22Rv1 (cell line): Measurements from ENCODE around the gene MPO.

Experiments used
- H3K27ac ChIP-seq: fragments of 450-650 bp; 2 replicates; pipeline ENCODE4 v1.5.1; 2017
- ZFX ChIP-seq: fragments of 450-650 bp; IDR thresholded peaks from 2 replicates; pipeline ENCODE4 v1.6.1; 2017; ENCODE audit warnings: antibody characterized with exemption, borderline replicate concordance
- TF ChIP-seq, protein P1 (sequence below): fragments of 450-650 bp; IDR thresholded peaks from 2 replicates; pipeline ENCODE4 v1.5.1; 2017; ENCODE audit warnings: mild to moderate bottlenecking

Gene MPO

DNA sequence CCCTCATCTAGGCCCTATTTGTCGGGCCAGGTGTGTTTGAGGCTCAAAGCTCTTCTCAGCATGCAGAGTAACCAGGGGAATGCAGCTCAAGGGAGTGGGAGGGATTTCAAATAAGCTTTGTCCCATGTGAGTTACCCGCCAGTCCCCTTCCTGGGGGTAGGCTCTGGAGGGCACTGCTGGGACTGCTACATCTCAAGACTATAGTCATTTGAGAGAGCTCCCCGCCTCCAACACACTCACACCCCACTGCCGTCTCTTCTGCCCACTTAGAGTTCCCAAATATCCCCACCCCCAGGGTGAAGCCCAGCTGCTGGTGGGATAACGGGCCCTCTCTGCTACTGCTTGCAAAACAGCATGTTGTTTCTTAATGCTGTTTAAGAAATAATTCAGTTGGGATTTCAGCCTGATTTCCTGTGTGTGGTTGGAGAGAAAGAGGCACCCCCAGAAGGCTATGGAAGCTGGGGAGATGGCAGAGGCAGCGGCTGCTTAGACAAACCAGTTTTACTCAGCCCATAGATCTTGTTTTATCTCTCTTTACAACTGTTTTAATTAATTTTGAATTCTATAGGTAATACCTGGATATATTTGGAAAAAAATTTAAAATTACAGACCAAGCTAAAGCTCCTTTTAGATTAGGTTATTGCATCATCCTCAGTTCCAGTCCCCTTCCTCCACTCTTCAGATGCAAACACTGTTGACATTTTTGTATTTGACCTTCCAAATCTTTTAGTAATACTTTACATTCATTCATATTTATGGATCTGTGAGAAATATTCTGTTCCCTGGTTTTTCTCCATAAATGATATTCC lies 4.1 kb upstream of the MPO start:
- H3K27ac ChIP-seq, result no peak overlapping the region
- no peak for TF ChIP-seq ZFX
- TF ChIP-seq, protein P1, sequence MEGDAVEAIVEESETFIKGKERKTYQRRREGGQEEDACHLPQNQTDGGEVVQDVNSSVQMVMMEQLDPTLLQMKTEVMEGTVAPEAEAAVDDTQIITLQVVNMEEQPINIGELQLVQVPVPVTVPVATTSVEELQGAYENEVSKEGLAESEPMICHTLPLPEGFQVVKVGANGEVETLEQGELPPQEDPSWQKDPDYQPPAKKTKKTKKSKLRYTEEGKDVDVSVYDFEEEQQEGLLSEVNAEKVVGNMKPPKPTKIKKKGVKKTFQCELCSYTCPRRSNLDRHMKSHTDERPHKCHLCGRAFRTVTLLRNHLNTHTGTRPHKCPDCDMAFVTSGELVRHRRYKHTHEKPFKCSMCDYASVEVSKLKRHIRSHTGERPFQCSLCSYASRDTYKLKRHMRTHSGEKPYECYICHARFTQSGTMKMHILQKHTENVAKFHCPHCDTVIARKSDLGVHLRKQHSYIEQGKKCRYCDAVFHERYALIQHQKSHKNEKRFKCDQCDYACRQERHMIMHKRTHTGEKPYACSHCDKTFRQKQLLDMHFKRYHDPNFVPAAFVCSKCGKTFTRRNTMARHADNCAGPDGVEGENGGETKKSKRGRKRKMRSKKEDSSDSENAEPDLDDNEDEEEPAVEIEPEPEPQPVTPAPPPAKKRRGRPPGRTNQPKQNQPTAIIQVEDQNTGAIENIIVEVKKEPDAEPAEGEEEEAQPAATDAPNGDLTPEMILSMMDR, result no peak

DNA sequence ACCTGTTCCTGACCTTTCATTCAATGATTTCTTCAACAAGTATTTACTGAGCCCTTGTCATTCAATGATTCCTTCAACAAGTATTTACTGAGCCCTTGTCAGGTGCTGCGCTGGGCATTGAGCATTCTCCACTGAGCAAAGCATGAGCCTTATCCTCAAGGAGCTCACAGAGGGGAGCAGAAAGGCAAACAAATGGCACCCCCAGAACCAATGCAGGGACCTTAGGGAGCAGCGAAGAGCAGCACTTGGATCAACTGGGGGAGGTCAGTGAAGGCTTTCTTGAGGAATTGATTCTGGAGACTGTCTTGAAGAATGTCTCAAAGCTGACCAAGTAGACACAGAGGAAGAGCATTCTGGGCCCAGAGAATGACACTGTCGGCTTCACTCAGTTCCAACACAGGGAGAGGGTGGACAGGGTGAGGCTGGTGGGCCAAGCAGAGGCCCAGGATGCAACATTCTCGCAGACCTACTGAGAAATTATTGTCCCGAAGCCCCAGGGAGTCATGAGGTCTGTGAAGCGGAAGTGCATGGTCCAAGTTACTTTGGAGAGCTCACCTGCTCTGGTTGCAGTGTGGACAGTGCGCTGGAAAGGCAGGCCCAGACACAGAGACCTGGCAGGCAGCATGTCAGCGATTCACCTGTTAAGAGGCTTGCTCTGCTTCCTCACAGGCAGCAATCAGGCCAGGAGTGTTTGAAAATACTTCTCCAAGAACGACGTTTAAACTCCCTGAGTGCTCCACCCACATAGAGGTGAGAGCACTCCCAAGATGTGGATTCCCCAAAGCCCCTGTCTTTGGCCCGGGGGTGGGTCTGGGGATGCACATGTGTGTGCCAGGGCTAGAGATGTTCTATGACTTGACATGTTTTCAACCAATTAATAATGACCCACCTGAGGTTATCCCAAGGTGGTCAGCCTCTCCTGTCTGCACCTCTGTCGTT lies 3.2 kb upstream of the MPO start:
- TF ChIP-seq, protein P1, result no peak
- no peak for TF ChIP-seq ZFX

DNA sequence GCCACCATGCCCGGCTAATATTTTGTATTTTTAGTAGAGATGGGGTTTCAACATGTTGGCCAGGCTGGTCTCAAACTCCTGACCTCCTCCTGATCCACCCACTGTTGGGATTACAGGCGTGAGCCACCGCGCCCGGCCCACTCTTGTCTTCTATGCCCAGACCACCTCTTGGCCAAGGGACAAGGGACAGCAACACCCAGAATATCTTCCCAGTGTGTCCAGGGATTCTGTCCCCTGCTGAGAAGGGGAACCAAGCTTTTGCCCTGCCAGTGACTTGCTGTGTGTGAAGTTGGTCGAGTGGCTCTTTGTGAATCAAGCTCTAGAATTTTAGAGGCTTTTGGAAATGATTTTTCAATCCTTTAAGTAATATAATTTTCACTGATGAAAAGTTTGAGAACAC lies 1.7 kb upstream of the MPO start:
- no peak for TF ChIP-seq ZFX
- TF ChIP-seq, protein P1, result no peak
- no peak overlapping the region for H3K27ac ChIP-seq

More for the DNA sequence above, 3.2 kb upstream of the MPO start:
- no peak overlapping the region for H3K27ac ChIP-seq

DNA sequence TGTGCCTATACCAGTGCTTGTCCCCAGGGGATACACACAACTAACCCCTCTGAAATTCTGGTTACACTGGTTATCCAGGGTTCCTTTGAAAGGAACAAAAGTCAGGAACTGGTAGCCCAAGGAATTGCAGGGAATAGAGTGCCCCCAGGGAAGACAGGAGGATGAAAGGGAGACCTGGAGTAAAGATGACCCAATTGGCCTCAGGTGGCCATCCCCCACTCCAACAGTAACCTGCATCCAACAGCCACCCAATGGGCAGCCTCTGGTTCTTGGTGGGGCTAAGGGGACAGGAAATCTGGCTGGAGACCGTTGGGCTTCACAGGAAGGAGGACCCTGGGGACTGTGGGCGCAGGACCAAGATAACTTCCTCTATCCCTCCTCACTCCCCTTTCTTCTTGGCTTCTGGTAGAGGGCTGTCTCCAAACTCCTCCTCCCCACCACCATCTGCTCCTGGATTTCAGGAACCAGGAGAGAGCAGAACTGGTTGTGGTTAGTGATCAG lies 826 bp upstream of the MPO start:
- H3K27ac ChIP-seq, result no peak overlapping the region
- TF ChIP-seq, protein P1, result no peak
- TF ChIP-seq ZFX, result no peak

DNA sequence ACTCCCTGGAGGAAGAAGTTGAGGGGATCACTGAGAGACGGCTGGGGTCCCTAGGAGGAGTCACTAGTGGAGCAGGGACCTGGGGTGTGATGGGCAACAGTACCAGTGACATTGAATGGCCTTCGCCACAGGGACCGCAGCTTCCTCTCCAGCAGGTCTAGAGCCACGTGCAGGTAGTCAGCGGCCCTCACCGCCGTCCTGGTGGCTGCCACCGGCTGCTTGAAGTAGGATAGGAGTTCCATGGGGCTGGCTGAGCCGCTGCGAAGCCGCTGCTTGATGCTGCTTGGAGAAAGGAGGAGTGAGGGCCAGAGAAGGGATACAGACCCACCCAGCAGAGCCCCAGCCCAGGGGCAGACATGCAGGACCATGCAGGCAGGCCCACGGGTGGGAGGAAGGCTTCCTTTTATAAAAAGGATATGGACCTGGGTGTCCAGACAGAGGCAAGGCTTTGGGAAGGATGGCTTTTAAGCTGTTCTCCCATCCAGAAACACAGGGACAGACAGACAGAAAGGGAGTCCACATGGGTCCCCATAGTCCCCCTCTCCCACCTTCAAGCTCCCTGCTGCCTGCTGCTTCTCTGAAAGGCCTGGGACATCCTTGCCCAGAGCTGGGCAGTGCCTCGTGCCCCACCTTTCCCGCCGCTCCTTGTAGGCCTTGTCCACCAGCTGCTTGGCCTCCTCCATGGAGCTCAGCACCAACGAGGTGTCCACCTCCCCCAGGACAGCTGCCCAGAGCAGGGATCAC lies 827 bp downstream of the MPO start:
- TF ChIP-seq, protein P1, result no peak

DNA sequence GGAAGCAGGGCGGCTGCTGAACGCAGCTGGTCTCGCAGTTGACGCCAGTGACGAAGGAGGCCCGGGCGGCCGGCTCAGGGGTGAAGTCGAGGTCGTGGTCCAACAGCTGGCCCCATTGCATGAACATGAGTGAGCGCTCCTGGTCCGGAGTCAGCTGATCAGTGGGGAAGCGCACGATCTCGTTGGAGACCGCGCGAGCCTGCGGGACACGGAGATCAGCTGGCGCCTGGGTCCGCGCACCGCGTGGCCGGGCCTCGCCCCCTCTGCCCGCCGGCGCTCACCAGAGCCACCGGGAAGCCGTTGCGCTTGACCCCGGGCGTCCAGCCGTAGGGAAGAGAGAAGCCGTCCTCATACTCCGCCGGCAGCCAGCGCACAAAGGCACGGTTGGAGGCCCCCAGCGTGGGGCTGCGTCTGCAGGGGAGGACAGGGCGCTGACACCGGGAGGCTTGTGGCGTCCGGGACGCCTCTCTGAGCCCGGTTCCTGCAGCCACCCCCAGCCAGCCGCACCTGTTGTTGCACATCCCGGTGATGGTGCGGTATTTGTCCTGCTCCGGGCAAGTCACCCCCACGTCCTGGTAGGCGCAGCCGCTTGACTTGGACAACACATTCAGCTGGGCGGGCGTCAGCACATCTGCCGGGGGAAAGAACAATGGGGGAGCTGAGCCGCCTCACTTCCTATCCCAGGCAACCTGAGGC lies 1.6 kb downstream of the MPO start:
- H3K27ac ChIP-seq, result no peak overlapping the region
- TF ChIP-seq ZFX, result no peak
- TF ChIP-seq, protein P1, result no peak

More for the DNA sequence above, 827 bp downstream of the MPO start:
- H3K27ac ChIP-seq, result no peak overlapping the region
